Keratinocyte (primary cell): ENCODE measurements around the gene NDOR1. TPM values are rescaled to one million over a fixed set of nuclear protein-coding genes. Genes with fewer than 3 reads are reported as not detected.

Source experiments
- DNase-seq: peaks from one replicate; pipeline ENCODE4 v3.0.0-alpha.2; 2011; ENCODE audit warnings: low read depth, missing footprints, low spot score
- FAIRE-seq: peaks from 2 replicates; lab custom pipeline; 2011; peaks lifted over from hg19 to GRCh38; lab: Jason Lieb, UNC
- H2AFZ ChIP-seq: 2 replicates; pipeline ENCODE4 v1.6.0; 2012; ENCODE audit warnings: low read length, control low read depth, inconsistent platforms; ENCODE audit not compliant: control insufficient read depth
- H3K27ac ChIP-seq: 2 replicates; pipeline ENCODE4 v1.5.1; 2011; ENCODE audit warnings: low read length; ENCODE audit not compliant: control insufficient read depth, insufficient read depth
- H3K27me3 ChIP-seq: 3 replicates; pipeline ENCODE4 v1.6.0; 2011; ENCODE audit warnings: low read length; ENCODE audit not compliant: control insufficient read depth, insufficient read depth; ENCODE audit errors: extremely low read depth
- H3K36me3 ChIP-seq, 2 experiments: 2 replicates in 1 of 2; 3 replicates in 1 of 2; pipeline ENCODE4 v1.5.1; 2011; ENCODE audit warnings: low read length in 2 of 2, mild to moderate bottlenecking in 1 of 2; ENCODE audit not compliant: control insufficient read depth in 2 of 2, insufficient read depth in 2 of 2; ENCODE audit errors: extremely low read depth in 1 of 2
- H3K4me1 ChIP-seq: 3 replicates; pipeline ENCODE4 v1.5.1; 2011; ENCODE audit warnings: low read length; ENCODE audit not compliant: control insufficient read depth, insufficient read depth; ENCODE audit errors: extremely low read depth
- H3K4me2 ChIP-seq: 3 replicates; pipeline ENCODE4 v1.6.0; 2011; ENCODE audit warnings: low read depth, low read length; ENCODE audit not compliant: control insufficient read depth, insufficient read depth; ENCODE audit errors: extremely low read depth
- H3K4me3 ChIP-seq, 3 experiments: fragments of 200-600 bp in 1 of 3; sonication (generic) in 1 of 3; 2 replicates in 2 of 3; 3 replicates in 1 of 3; pipeline ENCODE4 v1.5.1; 2011 to 2016; ENCODE audit warnings: low read length in 3 of 3, mild to moderate bottlenecking in 3 of 3, control low read depth in 2 of 3, inconsistent platforms in 1 of 3, low read depth in 1 of 3, mixed read lengths in 1 of 3, mixed run types in 1 of 3, moderate library complexity in 1 of 3; ENCODE audit not compliant: control insufficient read depth in 2 of 3, insufficient read depth in 2 of 3; ENCODE audit errors: extremely low read depth in 1 of 3
- H3K79me2 ChIP-seq: 2 replicates; pipeline ENCODE4 v1.6.0; 2012; ENCODE audit warnings: low read length; ENCODE audit not compliant: control insufficient read depth, insufficient read depth
- H3K9ac ChIP-seq: 3 replicates; pipeline ENCODE4 v1.6.0; 2011; ENCODE audit warnings: low read length; ENCODE audit not compliant: control insufficient read depth, insufficient read depth; ENCODE audit errors: extremely low read depth
- H3K9me1 ChIP-seq: 3 replicates; pipeline ENCODE4 v1.6.0; 2011; ENCODE audit warnings: low read length; ENCODE audit not compliant: control insufficient read depth, insufficient read depth; ENCODE audit errors: extremely low read depth
- H3K9me3 ChIP-seq: 2 replicates; pipeline ENCODE4 v1.5.1; 2012; ENCODE audit warnings: low read depth, low read length; ENCODE audit not compliant: control insufficient read depth
- H4K20me1 ChIP-seq: 3 replicates; pipeline ENCODE4 v1.6.0; 2011; ENCODE audit warnings: low read length; ENCODE audit not compliant: control insufficient read depth, insufficient read depth; ENCODE audit errors: extremely low read depth
- CTCF ChIP-seq, 3 experiments: IDR thresholded peaks in 1 of 3; conservative IDR thresholded peaks in 1 of 3; optimal IDR thresholded peaks in 1 of 3; 2 replicates in 2 of 3; 3 replicates in 1 of 3; pipeline versions ENCODE3 to v1.5.1; 2011; ENCODE audit warnings: low read length in 3 of 3, mild to moderate bottlenecking in 3 of 3, moderate library complexity in 2 of 3, control low read depth in 1 of 3, inconsistent platforms in 1 of 3; ENCODE audit not compliant: insufficient read depth in 2 of 3; ENCODE audit errors: extremely low read depth in 1 of 3
- EZH2 ChIP-seq: IDR thresholded peaks from one replicate; pipeline ENCODE4 v1.6.1; 2012; ENCODE audit warnings: inconsistent platforms, mild to moderate bottlenecking, low read length, moderate library complexity
- dilution Hi-C: fragments of 300-500 bp; cut with MboI; formaldehyde crosslinking; loops from one replicate; pipeline ENCODE4 v1.7.0; 2020; ENCODE audit warnings: low sequenced_read_pairs; ENCODE audit not compliant: extremely low pct_ligation_motif_present
- polyA minus RNA-seq, 3 experiments: library from RNA; depleted of rRNA, polyadenylated mRNA; stranded (reverse); fragments of >200 nt; gene quantifications; 1 replicate in 1 of 3; 2 replicates in 1 of 3; 3 replicates in 1 of 3; pipeline ENCODE4 v1.2.3, GENCODE V29; 2011
- polyA plus RNA-seq, 5 experiments: library from polyadenylated mRNA; depleted of rRNA in 3 of 5; stranded (reverse) in 3 of 5; stranded (forward) in 1 of 5; unstranded in 1 of 5; fragments of >200 nt; gene quantifications; 1 replicate in 1 of 5; 2 replicates in 3 of 5; 3 replicates in 1 of 5; pipeline versions ENCODE4 v1.2.1 to v1.2.3, GENCODE V29; 2011 to 2012; ENCODE audit warnings: missing spikeins in 2 of 5, low read depth in 1 of 5, low replicate concordance in 1 of 5

Gene NDOR1
- 3.9 to 6.0 TPM (median 5.5 TPM) in 3 replicates for polyA plus RNA-seq
- polyA plus RNA-seq (2011; ENCODE audit: low read depth): 1.3 TPM
- 1.6 and 3.5 TPM in 2 replicates for polyA plus RNA-seq (2011; cell fraction: cytosol; rRNA removed)
- 17.6 and 26.6 TPM in 2 replicates for polyA plus RNA-seq (2011; cell fraction: nucleus; rRNA removed)
- polyA plus RNA-seq (2012; ENCODE audit: low replicate concordance): 5.0 and 7.5 TPM in 2 replicates
- polyA minus RNA-seq: 3.0 to 6.4 TPM (median 4.6 TPM) in 3 replicates
- polyA minus RNA-seq (2011; cell fraction: cytosol; rRNA and poly(A)+ RNA removed): 6.7 TPM
- polyA minus RNA-seq (2011; cell fraction: nucleus; rRNA and poly(A)+ RNA removed): 6.2 and 8.7 TPM in 2 replicates

GRCh38 chr9:137205126-137206069 is at the start of gene NDOR1, which contains the start of gene TMEM203:
Gene NDOR1 (plus strand): TSS chr9:137205700. CDS start chr9:137205778, 78 bp downstream.
Gene TMEM203 (minus strand): TSS chr9:137205648. CDS start chr9:137205414, 234 bp downstream.
- peaks cover 5 to 10% of the 10 kb centered on the region in 2 experiments for H3K36me3 ChIP-seq
- H3K9me3 ChIP-seq: no peaks in the 10 kb centered on the region
- DNase-seq (no peak), FAIRE-seq (no peak)
- no peaks in the 10 kb centered on the region for H3K27me3 ChIP-seq
- H3K79me2 ChIP-seq: peaks cover 53% of the 10 kb centered on the region
- no peaks in the 10 kb centered on the region for H3K9me1 ChIP-seq
- no peaks in the 10 kb centered on the region for H4K20me1 ChIP-seq
- H2AFZ ChIP-seq: peak within 1 kb of the TSS; percentile 78
- H3K4me1 ChIP-seq: peaks cover 30% of the 10 kb centered on the region
- TF ChIP-seq EZH2 (no peak), CTCF (optimal IDR thresholded peaks at IDR 0.05 in 1 of 3, IDR thresholded peaks at IDR 0.05 in 1 of 3, conservative IDR thresholded peaks at IDR 0.05 in 1 of 3; ENCODE audit: extremely low read depth in 1 of 3, insufficient read depth in 2 of 3, low read length in 3 of 3) (no peak)
- peak within 1 kb of the TSS; percentile 100 for H3K4me2 ChIP-seq
- dilution Hi-C loops: no loop called here
- H3K9ac ChIP-seq: peak within 1 kb of the TSS; percentile 93
- peak within 1 kb of the TSS; percentile 83 for H3K27ac ChIP-seq
- peak within 1 kb of the TSS; percentile 93 to 97 (median 96) for H3K4me3 ChIP-seq

- H4K20me1 ChIP-seq: no peaks in the 10 kb centered on the region
- peaks cover 4% of the 10 kb centered on the region for H3K4me1 ChIP-seq
- H3K27me3 ChIP-seq: peaks cover 52% of the 10 kb centered on the region
- TF ChIP-seq CTCF (optimal IDR thresholded peaks at IDR 0.05 in 1 of 3, IDR thresholded peaks at IDR 0.05 in 1 of 3, conservative IDR thresholded peaks at IDR 0.05 in 1 of 3; ENCODE audit: extremely low read depth in 1 of 3, insufficient read depth in 2 of 3, low read length in 3 of 3) (no peak), EZH2 (no peak)
- H3K9me1 ChIP-seq: no peaks in the 10 kb centered on the region
- H3K9ac ChIP-seq: peak overlapping the region; percentile 15
- H3K9me3 ChIP-seq: no peaks in the 10 kb centered on the region
- dilution Hi-C loops: no loop called here
- no peak overlapping the region for H3K27ac ChIP-seq
- H2AFZ ChIP-seq: peak overlapping the region; percentile 80
- peak overlapping the region; percentile 76 for H3K4me2 ChIP-seq
- FAIRE-seq (no peak), DNase-seq (peak; percentile 33)
- H3K79me2 ChIP-seq: no peaks in the 10 kb centered on the region
- peak overlapping the region in 1 of 3 experiments; percentile 40 for H3K4me3 ChIP-seq
- H3K36me3 ChIP-seq: no peaks in the 10 kb centered on the region
Measured at GRCh38 chr9:137156567-137157375, 48.7 kb upstream of the NDOR1 start.
